NCI-H345 treated with DMSO at 0.1 percent for 48 hours (cell line): Measurements from ENCODE around the gene ZNF618.

Experiments
- DNase-seq: peaks from one replicate; lab custom pipeline; 2025; ENCODE audit not compliant: unreplicated experiment; lab: John Stamatoyannopoulos, UW

ZNF618 gene

GRCh38 chr9:114055061-114055460 is 179.0 kb downstream of the ZNF618 start:
- no peak for DNase-seq

- no peak for DNase-seq
Measured at GRCh38 chr9:114055894-114056293, 179.8 kb downstream of the ZNF618 start.

GRCh38 chr9:114056527-114056926 is 180.4 kb downstream of the ZNF618 start:
- DNase-seq, result no peak

GRCh38 chr9:114057161-114057885 is 181.2 kb downstream of the ZNF618 start:
- no peak for DNase-seq

GRCh38 chr9:114058688-114059046 is 182.6 kb downstream of the ZNF618 start:
- DNase-seq, result no peak

GRCh38 chr9:114059047-114059803 is 183.1 kb downstream of the ZNF618 start:
- DNase-seq, result no peak

- DNase-seq, result no peak
Measured at GRCh38 chr9:114060070-114060469, 184.0 kb downstream of the ZNF618 start.

- no peak for DNase-seq
Measured at GRCh38 chr9:114060711-114061110, 184.6 kb downstream of the ZNF618 start.

- DNase-seq, result no peak
Measured at GRCh38 chr9:114061292-114061691, 185.2 kb downstream of the ZNF618 start.

GRCh38 chr9:114061830-114062474 is 185.8 kb downstream of the ZNF618 start:
- DNase-seq, result no peak

GRCh38 chr9:114065304-114065703 is 189.2 kb downstream of the ZNF618 start:
- DNase-seq, result no peak

- no peak for DNase-seq
Measured at GRCh38 chr9:114069476-114070187, 193.5 kb downstream of the ZNF618 start.

GRCh38 chr9:114070188-114071103 is 194.3 kb downstream of the ZNF618 start:
- DNase-seq, result no peak

GRCh38 chr9:114071197-114071795 is 195.2 kb downstream of the ZNF618 start:
- no peak for DNase-seq

- peak; percentile 87 for DNase-seq
Measured at GRCh38 chr9:114072184-114073140, 196.4 kb downstream of the ZNF618 start.

GRCh38 chr9:114075602-114076001 is 199.5 kb downstream of the ZNF618 start:
- no peak for DNase-seq

GRCh38 chr9:114076237-114077161 is 200.4 kb downstream of the ZNF618 start:
- no peak for DNase-seq
